SJCRH30 (cell line): ENCODE measurements around the gene GAST. TPM values are rescaled to one million over a fixed set of nuclear protein-coding genes. Genes with fewer than 3 reads are reported as not detected.

Experiments used
- DNase-seq, 2 experiments: peaks; one replicate each; pipeline ENCODE4 v3.0.0-alpha.2; 2015 to 2020
- H3K27ac ChIP-seq: fragments of 250-450 bp; sonication (Bioruptor Pico); 2 replicates; pipeline ENCODE4 v1.5.1; 2020; ENCODE audit warnings: mild to moderate bottlenecking, moderate library complexity
- H3K27me3 ChIP-seq: fragments of 250-450 bp; sonication (Bioruptor Pico); 2 replicates; pipeline ENCODE4 v1.5.1; 2020; ENCODE audit warnings: mild to moderate bottlenecking, moderate library complexity
- H3K36me3 ChIP-seq: fragments of 250-450 bp; sonication (Bioruptor Pico); 2 replicates; pipeline ENCODE4 v1.5.1; 2020; ENCODE audit warnings: mild to moderate bottlenecking, moderate library complexity
- H3K4me1 ChIP-seq: fragments of 250-450 bp; sonication (Bioruptor Pico); 2 replicates; pipeline ENCODE4 v1.5.1; 2020; ENCODE audit warnings: mild to moderate bottlenecking, moderate library complexity
- H3K4me3 ChIP-seq: fragments of 250-450 bp; sonication (Bioruptor Pico); 2 replicates; pipeline ENCODE4 v1.5.1; 2020; ENCODE audit warnings: mild to moderate bottlenecking, moderate library complexity
- H3K9me3 ChIP-seq: fragments of 250-450 bp; sonication (Bioruptor Pico); replicated peaks from 2 replicates; pipeline ENCODE4 v1.5.1; 2020; ENCODE audit warnings: mild to moderate bottlenecking, moderate library complexity
- total RNA-seq: library from RNA; depleted of rRNA; stranded (reverse); fragments of >200 nt; shearing (Covaris generic); gene quantifications from 2 replicates; pipeline ENCODE4 v1.2.3, GENCODE V29; 2014

Gene GAST
- total RNA-seq, 1 experiment from 2014 or later, result not detected

- no peaks in the 10 kb centered on the region for H3K36me3 ChIP-seq
- peaks cover 7% of the 10 kb centered on the region for H3K4me1 ChIP-seq
- H3K27me3 ChIP-seq, result peaks cover 20% of the 10 kb centered on the region
- H3K27ac ChIP-seq, result no peak overlapping the region
- DNase-seq, result no peak
- no peaks in the 10 kb centered on the region for H3K9me3 ChIP-seq
- H3K4me3 ChIP-seq, result no peak overlapping the region
These were observed 25.0 kb downstream of the GAST start for GRCh38 chr17:41736983-41737679.

- peaks cover 20% of the 10 kb centered on the region for H3K27me3 ChIP-seq
- DNase-seq, result no peak
- no peak overlapping the region for H3K27ac ChIP-seq
- H3K36me3 ChIP-seq, result no peaks in the 10 kb centered on the region
- H3K9me3 ChIP-seq, result no peaks in the 10 kb centered on the region
- peaks cover 7% of the 10 kb centered on the region for H3K4me1 ChIP-seq
- no peak overlapping the region for H3K4me3 ChIP-seq
These were observed 25.5 kb downstream of the GAST start for GRCh38 chr17:41737680-41738023.

GRCh38 chr17:41738077-41738800, 26.1 kb downstream of the GAST start:
- Histone ChIP-seq H3K36me3 (no peaks in the 10 kb centered on the region), H3K9me3 (no peaks in the 10 kb centered on the region), H3K4me1 (peaks cover 7% of the 10 kb centered on the region), H3K4me3 (no peak overlapping the region), H3K27me3 (peaks cover 20% of the 10 kb centered on the region), H3K27ac (no peak overlapping the region)
- peak; percentile 76 to 89 for DNase-seq

- no peaks in the 10 kb centered on the region for H3K9me3 ChIP-seq
- H3K27me3 ChIP-seq, result peaks cover 20% of the 10 kb centered on the region
- H3K4me3 ChIP-seq, result no peak overlapping the region
- DNase-seq, result no peak
- peaks cover 7% of the 10 kb centered on the region for H3K4me1 ChIP-seq
- no peak overlapping the region for H3K27ac ChIP-seq
- H3K36me3 ChIP-seq, result no peaks in the 10 kb centered on the region
These were observed 26.6 kb downstream of the GAST start for GRCh38 chr17:41738801-41739112.

- no peaks in the 10 kb centered on the region for H3K9me3 ChIP-seq
- no peaks in the 10 kb centered on the region for H3K36me3 ChIP-seq
- no peak overlapping the region for H3K4me3 ChIP-seq
- peaks cover 17% of the 10 kb centered on the region for H3K27me3 ChIP-seq
- no peak for DNase-seq
- H3K27ac ChIP-seq, result no peak overlapping the region
- peaks cover 7% of the 10 kb centered on the region for H3K4me1 ChIP-seq
These were observed 27.7 kb downstream of the GAST start for GRCh38 chr17:41739661-41740352.

GRCh38 chr17:41740506-41740905, 28.4 kb downstream of the GAST start:
- H3K27me3 ChIP-seq, result peaks cover 10% of the 10 kb centered on the region
- DNase-seq, result no peak
- H3K27ac ChIP-seq, result no peak overlapping the region
- H3K36me3 ChIP-seq, result no peaks in the 10 kb centered on the region
- peaks cover 7% of the 10 kb centered on the region for H3K4me1 ChIP-seq
- H3K4me3 ChIP-seq, result no peak overlapping the region
- H3K9me3 ChIP-seq, result no peaks in the 10 kb centered on the region

- Histone ChIP-seq H3K4me3 (no peak overlapping the region), H3K9me3 (no peaks in the 10 kb centered on the region), H3K27me3 (peaks cover 5% of the 10 kb centered on the region; the same call in 1 of the 2 replicates), H3K36me3 (no peaks in the 10 kb centered on the region), H3K27ac (no peak overlapping the region), H3K4me1 (peaks cover 7% of the 10 kb centered on the region)
- DNase-seq, result no peak
These were observed 29.6 kb downstream of the GAST start for GRCh38 chr17:41741709-41742108.

- Histone ChIP-seq H3K27ac (no peak overlapping the region), H3K36me3 (no peaks in the 10 kb centered on the region), H3K27me3 (no peaks in the 10 kb centered on the region), H3K4me3 (no peak overlapping the region), H3K4me1 (no peaks in the 10 kb centered on the region), H3K9me3 (no peaks in the 10 kb centered on the region)
- DNase-seq, result no peak
These were observed 36.1 kb downstream of the GAST start for GRCh38 chr17:41748275-41748674.

GRCh38 chr17:41750862-41751261, 38.7 kb downstream of the GAST start:
- H3K36me3 ChIP-seq, result no peaks in the 10 kb centered on the region
- H3K4me3 ChIP-seq, result no peak overlapping the region
- H3K9me3 ChIP-seq, result no peaks in the 10 kb centered on the region
- H3K4me1 ChIP-seq, result no peaks in the 10 kb centered on the region
- H3K27me3 ChIP-seq, result no peaks in the 10 kb centered on the region
- DNase-seq, result no peak
- no peak overlapping the region for H3K27ac ChIP-seq

GRCh38 chr17:41751288-41751687, 39.2 kb downstream of the GAST start:
- no peaks in the 10 kb centered on the region for H3K27me3 ChIP-seq
- no peaks in the 10 kb centered on the region for H3K36me3 ChIP-seq
- no peak overlapping the region for H3K4me3 ChIP-seq
- H3K9me3 ChIP-seq, result no peaks in the 10 kb centered on the region
- no peak for DNase-seq
- H3K4me1 ChIP-seq, result no peaks in the 10 kb centered on the region
- no peak overlapping the region for H3K27ac ChIP-seq

GRCh38 chr17:41754066-41754465, 41.9 kb downstream of the GAST start:
- Histone ChIP-seq H3K4me1 (no peaks in the 10 kb centered on the region), H3K27me3 (no peaks in the 10 kb centered on the region), H3K4me3 (no peak overlapping the region), H3K9me3 (no peaks in the 10 kb centered on the region), H3K27ac (no peak overlapping the region), H3K36me3 (no peaks in the 10 kb centered on the region)
- no peak for DNase-seq

- no peak for DNase-seq
- Histone ChIP-seq H3K4me3 (no peak overlapping the region), H3K36me3 (no peaks in the 10 kb centered on the region), H3K4me1 (no peaks in the 10 kb centered on the region), H3K27me3 (no peaks in the 10 kb centered on the region), H3K27ac (no peak overlapping the region), H3K9me3 (no peaks in the 10 kb centered on the region)
These were observed 46.5 kb downstream of the GAST start for GRCh38 chr17:41758601-41759000.

- no peaks in the 10 kb centered on the region for H3K9me3 ChIP-seq
- H3K36me3 ChIP-seq, result no peaks in the 10 kb centered on the region
- H3K4me1 ChIP-seq, result no peaks in the 10 kb centered on the region
- no peak for DNase-seq
- H3K27me3 ChIP-seq, result no peaks in the 10 kb centered on the region
- no peak overlapping the region for H3K4me3 ChIP-seq
- no peak overlapping the region for H3K27ac ChIP-seq
These were observed 48.7 kb downstream of the GAST start for GRCh38 chr17:41760878-41761277.

GRCh38 chr17:41762391-41762790, 50.3 kb downstream of the GAST start:
- no peaks in the 10 kb centered on the region for H3K36me3 ChIP-seq
- H3K9me3 ChIP-seq, result no peaks in the 10 kb centered on the region
- no peaks in the 10 kb centered on the region for H3K4me1 ChIP-seq
- no peak overlapping the region for H3K4me3 ChIP-seq
- no peak overlapping the region for H3K27ac ChIP-seq
- no peak for DNase-seq
- no peaks in the 10 kb centered on the region for H3K27me3 ChIP-seq

- no peaks in the 10 kb centered on the region for H3K4me1 ChIP-seq
- no peak overlapping the region for H3K27ac ChIP-seq
- H3K27me3 ChIP-seq, result no peaks in the 10 kb centered on the region
- no peaks in the 10 kb centered on the region for H3K9me3 ChIP-seq
- no peak for DNase-seq
- no peak overlapping the region for H3K4me3 ChIP-seq
- H3K36me3 ChIP-seq, result no peaks in the 10 kb centered on the region
These were observed 50.7 kb downstream of the GAST start for GRCh38 chr17:41762841-41763240.
